Type B pancreatic cell (in vitro differentiated cells): ENCODE results near the gene CCNL2. TPM values are rescaled to one million over a fixed set of nuclear protein-coding genes. Genes with fewer than 3 reads are reported as not detected.

Experiments
- DNase-seq: peaks from one replicate; pipeline ENCODE4 v3.0.0; 2021; ENCODE audit warnings: mixed read lengths; ENCODE audit not compliant: unreplicated experiment; ENCODE audit errors: extremely low spot score
- H3K27ac Mint-ChIP-seq: 2 replicates; pipeline ENCODE4 v1.8.0; 2021; ENCODE audit warnings: mild to moderate bottlenecking, mixed read lengths
- H3K27me3 Mint-ChIP-seq: 2 replicates; pipeline ENCODE4 v1.8.0; 2021; ENCODE audit warnings: mixed read lengths
- H3K36me3 Mint-ChIP-seq: 2 replicates; pipeline ENCODE4 v1.8.0; 2021; ENCODE audit warnings: mixed read lengths
- H3K4me1 Mint-ChIP-seq: one replicate; pipeline ENCODE4 v1.8.0; 2021; ENCODE audit warnings: mixed read lengths; ENCODE audit not compliant: unreplicated experiment
- H3K4me3 Mint-ChIP-seq: 2 replicates; pipeline ENCODE4 v1.8.0; 2021; ENCODE audit warnings: mild to moderate bottlenecking, mixed read lengths
- H3K9me3 Mint-ChIP-seq: 2 replicates; pipeline ENCODE4 v1.8.0; 2021; ENCODE audit warnings: mixed read lengths
- CTCF ChIP-seq: fragments of 200-600 bp; sonication (generic); conservative IDR thresholded peaks from 2 replicates; pipeline ENCODE4 v1.5.0; 2021; ENCODE audit warnings: antibody characterized with exemption, mild to moderate bottlenecking
- total RNA-seq: library from RNA; stranded (reverse); gene quantifications from 2 replicates; pipeline ENCODE4 v1.2.1, GENCODE V29; 2021; ENCODE audit warnings: low replicate concordance

Gene CCNL2
- total RNA-seq, 1 donor from 2014 or later, result 298 TPM

- Mint-ChIP-seq H3K4me3 (peak overlapping the region; percentile 77), H3K27ac (peak overlapping the region; percentile 86), H3K27me3 (no peaks in the 10 kb centered on the region), H3K4me1 (peaks cover 16% of the 10 kb centered on the region), H3K9me3 (no peaks in the 10 kb centered on the region), H3K36me3 (peaks cover 16% of the 10 kb centered on the region)
- peak; percentile 73 for TF ChIP-seq CTCF
- DNase-seq, result no peak
These were observed 3.2 kb upstream of the CCNL2 start for GRCh38 chr1:1402072-1402900.

- peaks cover 16% of the 10 kb centered on the region for H3K36me3 Mint-ChIP-seq
- DNase-seq, result no peak
- H3K4me1 Mint-ChIP-seq, result peaks cover 16% of the 10 kb centered on the region
- TF ChIP-seq CTCF, result no peak
- H3K27ac Mint-ChIP-seq, result peak overlapping the region; percentile 86
- H3K27me3 Mint-ChIP-seq, result no peaks in the 10 kb centered on the region
- no peaks in the 10 kb centered on the region for H3K9me3 Mint-ChIP-seq
- H3K4me3 Mint-ChIP-seq, result peak overlapping the region; percentile 77
These were observed 2.4 kb upstream of the CCNL2 start for GRCh38 chr1:1401457-1402010.

- no peak for DNase-seq
- Mint-ChIP-seq H3K27ac (peak overlapping the region; percentile 72), H3K9me3 (no peaks in the 10 kb centered on the region), H3K36me3 (peaks cover 16% of the 10 kb centered on the region), H3K27me3 (no peaks in the 10 kb centered on the region), H3K4me3 (peak overlapping the region; percentile 89), H3K4me1 (peaks cover 16% of the 10 kb centered on the region)
- TF ChIP-seq CTCF, result no peak
These were observed 1.7 kb upstream of the CCNL2 start for GRCh38 chr1:1400576-1401456.

- Mint-ChIP-seq H3K9me3 (no peaks in the 10 kb centered on the region), H3K4me3 (peak overlapping the region; percentile 89), H3K27ac (peak overlapping the region; percentile 72), H3K4me1 (peaks cover 16% of the 10 kb centered on the region), H3K36me3 (peaks cover 23% of the 10 kb centered on the region), H3K27me3 (no peaks in the 10 kb centered on the region)
- no peak for TF ChIP-seq CTCF
- DNase-seq, result no peak
These were observed 889 bp upstream of the CCNL2 start for GRCh38 chr1:1399872-1400575.

- TF ChIP-seq CTCF, result no peak
- Mint-ChIP-seq H3K27ac (peak overlapping the region; percentile 95), H3K4me3 (peak overlapping the region; percentile 95), H3K27me3 (no peaks in the 10 kb centered on the region), H3K36me3 (peaks cover 24% of the 10 kb centered on the region), H3K4me1 (peaks cover 14% of the 10 kb centered on the region), H3K9me3 (no peaks in the 10 kb centered on the region)
- no peak for DNase-seq
These were observed 403 bp downstream of the CCNL2 start for GRCh38 chr1:1398677-1399186.
